Right ventricle myocardium superior (tissue), 1 donor: ENCODE results near the gene HOXA3. TPM values are rescaled to one million over a fixed set of nuclear protein-coding genes. Genes with fewer than 3 reads are reported as not detected.

ENCODE experiments used
- ATAC-seq: fragments of 200-7000 bp; cut with Tn5 transposase; one replicate; pipeline ENCODE4 v1.9.1; 2020; ENCODE audit warnings: mild to moderate bottlenecking; ENCODE audit not compliant: poor library complexity
- DNase-seq: peaks from one replicate; pipeline ENCODE4 v3.0.0-alpha.2; 2020
- intact Hi-C: fragments of 100-400 bp; cut with DNase I; formaldehyde crosslinking; loops from one replicate; pipeline ENCODE4 v1.11.2; 2022
- total RNA-seq: library from RNA; stranded (reverse); fragmentation: NEBNext Ultra II Directional; extraction: Animal tissue kit (Norgen Biotek cat#: 25700); gene quantifications from one replicate; pipeline ENCODE4 v1.2.1, GENCODE V29; 2021
- donor health status: DM: no; HTN: yes; CAD: no; lungs with severe emphysema.

The HOXA3 gene
- total RNA-seq, 1 donor from 2014 or later = 0.35 TPM

- intact Hi-C loops = no loop called here
- ATAC-seq (no peak), DNase-seq (no peak)
Measured at GRCh38 chr7:27141923-27142579, 10.3 kb downstream of the HOXA3 start.

- DNase-seq (no peak), ATAC-seq (no peak)
- intact Hi-C loops = no loop called here
Measured at GRCh38 chr7:27141137-27141922, 11.1 kb downstream of the HOXA3 start.

- intact Hi-C loops = no loop called here
- no peak for ATAC-seq
- DNase-seq = no peak
Measured at GRCh38 chr7:27140126-27140857, 12.1 kb downstream of the HOXA3 start.

GRCh38 chr7:27139334-27140125 is 12.9 kb downstream of the HOXA3 start:
- intact Hi-C loops = no loop called here
- no peak for DNase-seq
- no peak for ATAC-seq

GRCh38 chr7:27138985-27139333 is 13.4 kb downstream of the HOXA3 start:
- DNase-seq (no peak), ATAC-seq (no peak)
- intact Hi-C loops = no loop called here

- intact Hi-C loops = no loop called here
- ATAC-seq (no peak), DNase-seq (no peak)
Measured at GRCh38 chr7:27138472-27138871, 13.9 kb downstream of the HOXA3 start.

- DNase-seq = no peak
- ATAC-seq = no peak
Measured at GRCh38 chr7:27137640-27138315, 14.6 kb downstream of the HOXA3 start.

GRCh38 chr7:27134392-27134791 is 18.0 kb downstream of the HOXA3 start:
- ATAC-seq (no peak), DNase-seq (no peak)
- intact Hi-C loops = no loop called here

More at GRCh38 chr7:27137640-27138315, 14.6 kb downstream of the HOXA3 start:
- intact Hi-C loops = no loop called here

- intact Hi-C loops = no loop called here
- no peak for ATAC-seq
- no peak for DNase-seq
Measured at GRCh38 chr7:27133409-27134231, 18.8 kb downstream of the HOXA3 start.

GRCh38 chr7:27132978-27133377 is 19.4 kb downstream of the HOXA3 start:
- DNase-seq (no peak), ATAC-seq (no peak)
- intact Hi-C loops = no loop called here

- DNase-seq = no peak
- intact Hi-C loops = no loop called here
- no peak for ATAC-seq
Measured at GRCh38 chr7:27132214-27132613, 20.2 kb downstream of the HOXA3 start.

- DNase-seq = no peak
- intact Hi-C loops = no loop called here
- no peak for ATAC-seq
Measured at GRCh38 chr7:27131390-27131819, 21.0 kb downstream of the HOXA3 start.

- DNase-seq (peak; percentile 89), ATAC-seq (peak; percentile 95)
- intact Hi-C loops = no loop called here
Measured at GRCh38 chr7:27130540-27131389, 21.6 kb downstream of the HOXA3 start, which contains the start of gene HOXA4. Gene HOXA4 (minus strand): TSS chr7:27130757. CDS start chr7:27130733, 24 bp downstream.

- ATAC-seq (peak; percentile 14), DNase-seq (no peak)
- intact Hi-C loops = no loop called here
Measured at GRCh38 chr7:27129729-27130539, 22.4 kb downstream of the HOXA3 start.

GRCh38 chr7:27128776-27129728 is 23.3 kb downstream of the HOXA3 start:
- DNase-seq (no peak), ATAC-seq (no peak)
- intact Hi-C loops = no loop called here
